Thymus (tissue), 11 donors: Measurements from ENCODE around the gene DNAI1. TPM values are rescaled to one million over a fixed set of nuclear protein-coding genes. Genes with fewer than 3 reads are reported as not detected.
A peak's percentile ranks its signal among the peaks of the same experiment; 100 is the strongest.

Experiments used
- DNase-seq, 9 donors: peaks; one replicate each; pipeline ENCODE4 v3.0.0-alpha.2; 2013; ENCODE audit warnings: low spot score in 9 of 9, low read depth in 6 of 9, missing footprints in 1 of 9
- H3K27ac ChIP-seq, 2 donors: one replicate each; pipeline ENCODE4 v1.5.1; 2013; ENCODE audit warnings: control low read depth in 1 of 2, low read depth in 1 of 2, low read length in 1 of 2, mild to moderate bottlenecking in 1 of 2, moderate library complexity in 1 of 2
- H3K27me3 ChIP-seq, 2 donors: one replicate each; pipeline ENCODE4 v1.5.1; 2013; ENCODE audit warnings: low read length in 1 of 2; ENCODE audit not compliant: control insufficient read depth in 2 of 2, insufficient read depth in 1 of 2
- H3K36me3 ChIP-seq, 2 donors: one replicate each; pipeline ENCODE4 v1.5.1; 2013; ENCODE audit warnings: low read length in 1 of 2, mild to moderate bottlenecking in 1 of 2, moderate library complexity in 1 of 2; ENCODE audit not compliant: control insufficient read depth in 2 of 2, insufficient read depth in 2 of 2
- H3K4me1 ChIP-seq, 2 donors: one replicate each; pipeline ENCODE4 v1.5.1; 2013; ENCODE audit warnings: low read length in 2 of 2; ENCODE audit not compliant: control insufficient read depth in 2 of 2, insufficient read depth in 2 of 2
- H3K4me3 ChIP-seq, 2 donors: one replicate each; pipeline ENCODE4 v1.5.1; 2013; ENCODE audit warnings: low read length in 2 of 2, control low read depth in 1 of 2, mild to moderate bottlenecking in 1 of 2
- H3K9me3 ChIP-seq, 2 donors: one replicate each; pipeline ENCODE4 v1.5.1; 2013; ENCODE audit warnings: low read length in 1 of 2, mild to moderate bottlenecking in 1 of 2; ENCODE audit not compliant: control insufficient read depth in 2 of 2, insufficient read depth in 1 of 2
- WGBS: extraction: QIAGEN DNeasy Blood & Tissue Kit; methylation state at CpG from one replicate; pipeline ENCODE4 v1.1.7; 2013; 5-methylcytosine and 5-hydroxymethylcytosine counted together
- polyA plus RNA-seq: library from polyadenylated mRNA; stranded (reverse); fragments of 200-250 nt; gene quantifications from one replicate; pipeline ENCODE4 v1.2.3, GENCODE V29; 2013
- total RNA-seq: library from RNA; stranded (reverse); fragments of 120-200 nt; gene quantifications from one replicate; pipeline ENCODE4 v1.2.4, GENCODE V29; 2013
- donor health status: healthy.

DNAI1 gene
- total and polyA plus RNA-seq, 2 donors: 0.38 to 0.75 TPM

DNA sequence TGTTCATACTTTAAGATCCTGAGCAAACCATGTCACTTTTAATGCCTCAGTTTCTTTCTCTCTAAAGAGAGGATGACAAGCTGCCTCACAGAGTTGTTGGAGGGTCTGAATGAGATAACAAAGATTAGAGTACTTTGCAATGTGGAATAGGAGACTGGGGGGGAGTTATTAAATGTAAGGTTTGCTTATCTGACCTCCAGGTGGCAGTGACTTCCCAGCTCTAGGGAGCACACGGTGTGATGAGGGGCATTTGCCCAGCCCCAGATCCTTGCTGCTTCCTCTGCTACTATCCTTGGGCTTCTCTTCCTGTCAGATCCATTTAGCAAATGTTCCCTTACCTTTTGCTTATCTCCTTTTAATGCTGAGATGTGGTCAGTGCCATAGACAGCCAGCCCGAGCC lies 33.4 kb downstream of the DNAI1 start:
- Histone ChIP-seq H3K4me3 (no peak overlapping the region), H3K27ac (no peak overlapping the region), H3K36me3 (no peaks in the 10 kb centered on the region), H3K9me3 (no peaks in the 10 kb centered on the region), H3K4me1 (no peaks in the 10 kb centered on the region), H3K27me3 (no peaks in the 10 kb centered on the region)
- 41% methylated on average over 2 of the region's 2 CpGs for WGBS
- DNase-seq: no peak

- no peaks in the 10 kb centered on the region for H3K4me1 ChIP-seq
- DNase-seq: peak in 5 of 9 donors; percentile 7 to 51 (median 26)
- no peak overlapping the region for H3K27ac ChIP-seq
- H3K27me3 ChIP-seq: peaks cover 0 to 2% of the 10 kb centered on the region in 2 donors
- H3K4me3 ChIP-seq: no peak overlapping the region
- no peaks in the 10 kb centered on the region for H3K36me3 ChIP-seq
- 35% methylated on average over 8 of the region's 8 CpGs for WGBS
- H3K9me3 ChIP-seq: no peaks in the 10 kb centered on the region
Observed at GRCh38 chr9:34493972-34494535, 35.4 kb downstream of the DNAI1 start.

DNA sequence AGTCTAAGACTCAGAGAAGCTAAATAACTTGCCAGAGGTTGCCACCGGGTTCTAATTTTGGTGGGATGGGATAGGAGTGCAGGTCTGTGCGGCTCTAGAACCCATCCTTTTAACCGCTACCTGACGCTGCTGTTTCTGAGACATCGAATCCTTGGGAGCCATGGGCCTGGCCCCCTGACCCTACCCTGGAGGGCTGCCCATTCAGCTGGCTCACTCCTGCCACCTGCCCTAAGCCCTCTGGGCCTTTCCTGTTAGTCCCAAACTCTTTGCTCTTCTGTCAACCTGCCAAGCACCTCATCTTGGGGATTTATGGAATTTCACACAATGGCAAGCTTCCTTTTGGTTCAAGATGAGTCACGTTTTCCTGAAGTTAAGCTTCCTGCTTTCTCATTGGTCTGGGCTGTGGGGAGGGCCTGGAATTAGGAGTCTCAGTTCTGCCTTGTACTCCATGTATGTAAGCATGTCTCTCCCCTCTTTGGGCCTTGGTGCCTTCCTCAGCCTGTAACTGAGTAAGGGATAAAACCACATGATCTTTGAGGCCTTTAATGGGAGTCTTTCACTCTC lies 37.6 kb downstream of the DNAI1 start:
- no peaks in the 10 kb centered on the region for H3K36me3 ChIP-seq
- H3K4me3 ChIP-seq: no peak overlapping the region
- 83% methylated on average over 6 of the region's 6 CpGs for WGBS
- no peak for DNase-seq
- H3K4me1 ChIP-seq: no peaks in the 10 kb centered on the region
- H3K27ac ChIP-seq: no peak overlapping the region
- H3K9me3 ChIP-seq: no peaks in the 10 kb centered on the region
- peaks cover 3 to 5% of the 10 kb centered on the region in 2 donors for H3K27me3 ChIP-seq

DNA sequence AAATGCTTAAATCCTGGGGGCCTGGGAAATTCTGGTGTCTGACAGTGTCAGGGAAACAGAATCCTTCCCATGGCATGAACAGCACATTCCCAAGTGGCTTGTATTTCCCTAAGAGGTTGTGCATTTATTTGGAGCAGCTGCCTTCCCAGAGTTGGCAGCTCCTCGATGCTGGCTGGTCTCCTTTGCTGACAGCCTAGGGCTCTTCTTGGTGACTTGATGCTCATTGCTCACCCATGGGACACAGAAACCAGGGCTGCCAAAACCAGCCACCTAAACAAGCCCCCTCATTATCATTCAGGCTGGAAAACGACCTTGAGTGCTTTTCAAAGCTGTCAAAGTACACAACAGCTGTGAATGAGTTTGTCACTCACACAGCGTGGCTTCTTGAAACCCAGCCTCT lies 39.9 kb downstream of the DNAI1 start:
- Histone ChIP-seq H3K9me3 (no peaks in the 10 kb centered on the region), H3K27ac (no peak overlapping the region), H3K27me3 (peaks cover 3 to 8% of the 10 kb centered on the region in 2 donors), H3K4me3 (no peak overlapping the region), H3K4me1 (no peaks in the 10 kb centered on the region), H3K36me3 (no peaks in the 10 kb centered on the region)
- no peak for DNase-seq
- WGBS: 54% methylated on average over 3 of the region's 3 CpGs

DNA sequence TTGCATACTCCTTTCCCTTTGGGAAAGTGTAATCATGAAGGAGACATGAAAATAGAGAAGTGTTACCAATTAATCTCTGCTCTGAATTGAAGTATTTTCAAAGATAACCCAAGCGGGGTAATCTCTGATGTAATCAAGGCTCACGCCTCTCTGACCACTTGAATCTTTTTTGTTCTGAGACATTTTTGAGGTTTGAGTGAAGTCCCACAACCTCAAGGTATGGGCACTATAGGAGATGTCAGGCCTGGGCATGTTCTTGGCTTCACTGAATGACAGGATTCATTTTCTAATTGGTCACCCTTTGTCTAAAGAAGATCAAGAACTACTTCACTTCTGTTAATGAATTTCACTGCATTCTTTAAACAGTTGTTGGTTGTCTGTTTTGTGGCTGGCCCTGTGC lies 40.5 kb downstream of the DNAI1 start:
- Histone ChIP-seq H3K27ac (no peak overlapping the region), H3K4me3 (no peak overlapping the region), H3K27me3 (peaks cover 3 to 11% of the 10 kb centered on the region in 2 donors), H3K4me1 (no peaks in the 10 kb centered on the region), H3K9me3 (no peaks in the 10 kb centered on the region), H3K36me3 (no peaks in the 10 kb centered on the region)
- no peak for DNase-seq
- WGBS: 88% methylated on average over 2 of the region's 2 CpGs

DNA sequence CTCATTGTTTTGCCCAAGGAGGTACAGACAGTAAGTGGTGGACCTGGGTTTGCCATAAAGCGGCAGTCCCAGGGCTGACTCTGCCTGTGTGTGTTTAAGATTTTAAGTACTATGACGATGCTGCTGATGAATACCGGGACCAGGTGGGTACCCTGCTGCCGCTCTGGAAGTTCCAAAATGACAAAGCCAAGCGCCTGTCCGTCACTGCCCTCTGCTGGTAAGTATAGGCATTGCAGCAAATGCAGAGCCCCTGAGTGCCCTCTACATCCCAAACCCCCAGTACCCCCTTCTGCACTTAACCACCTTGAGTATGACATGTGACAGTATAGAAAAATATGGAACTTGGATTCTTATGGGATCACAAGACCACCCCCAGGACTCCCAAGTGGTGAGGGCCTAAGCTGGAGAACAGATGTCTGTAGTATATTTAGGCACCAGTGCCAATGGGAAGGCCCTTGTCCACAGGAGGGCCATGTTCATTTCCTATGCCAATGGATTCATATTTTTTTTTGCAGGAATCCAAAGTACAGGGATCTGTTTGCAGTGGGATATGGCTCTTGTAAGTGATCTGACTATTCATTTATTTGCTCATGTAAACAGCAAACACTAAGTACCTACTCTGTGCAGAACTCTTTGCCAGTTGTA lies 42.1 kb downstream of the DNAI1 start:
- Histone ChIP-seq H3K36me3 (no peaks in the 10 kb centered on the region), H3K9me3 (no peaks in the 10 kb centered on the region), H3K4me3 (no peak overlapping the region), H3K27me3 (peaks cover 3 to 11% of the 10 kb centered on the region in 2 donors), H3K27ac (no peak overlapping the region), H3K4me1 (no peaks in the 10 kb centered on the region)
- peak in 8 of 9 donors; percentile 18 to 66 (median 41) for DNase-seq
- WGBS: 4% methylated on average over 6 of the region's 6 CpGs

GRCh38 chr9:34501372-34501771 lies 42.8 kb downstream of the DNAI1 start:
- no peaks in the 10 kb centered on the region for H3K4me1 ChIP-seq
- H3K9me3 ChIP-seq: no peaks in the 10 kb centered on the region
- no peak for DNase-seq
- no peak overlapping the region for H3K4me3 ChIP-seq
- H3K36me3 ChIP-seq: no peaks in the 10 kb centered on the region
- 81% methylated on average over 2 of the region's 2 CpGs for WGBS
- peaks cover 3 to 11% of the 10 kb centered on the region in 2 donors for H3K27me3 ChIP-seq
- no peak overlapping the region for H3K27ac ChIP-seq

- no peak overlapping the region for H3K27ac ChIP-seq
- H3K36me3 ChIP-seq: no peaks in the 10 kb centered on the region
- H3K4me1 ChIP-seq: no peaks in the 10 kb centered on the region
- DNase-seq: no peak
- peaks cover 3 to 11% of the 10 kb centered on the region in 2 donors for H3K27me3 ChIP-seq
- H3K4me3 ChIP-seq: no peak overlapping the region
- 68% methylated on average over 5 of the region's 5 CpGs for WGBS
- H3K9me3 ChIP-seq: no peaks in the 10 kb centered on the region
Observed at GRCh38 chr9:34501889-34502425, 43.4 kb downstream of the DNAI1 start.

DNA sequence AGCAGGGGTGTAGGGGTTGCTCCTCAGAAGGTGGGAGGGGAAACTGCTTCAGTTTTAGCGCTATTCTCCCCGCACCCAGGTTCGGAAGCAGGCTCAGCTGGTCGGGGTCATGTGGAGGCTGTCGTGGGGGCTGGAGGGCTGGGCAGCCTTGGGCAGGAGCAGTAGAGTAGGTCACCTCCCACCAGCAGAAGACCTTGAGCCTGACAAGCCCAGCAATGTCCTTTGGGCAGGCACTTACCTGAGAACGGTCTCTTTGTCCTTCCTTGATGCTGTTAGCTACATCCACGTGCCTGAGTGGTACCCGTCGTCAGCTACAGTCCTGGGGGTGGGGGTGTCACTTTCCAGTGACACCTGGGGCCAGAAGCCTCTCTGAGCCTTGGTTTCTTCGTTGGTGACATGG lies 43.9 kb downstream of the DNAI1 start:
- 83% methylated on average over 10 of the region's 10 CpGs for WGBS
- no peaks in the 10 kb centered on the region for H3K36me3 ChIP-seq
- peaks cover 3 to 11% of the 10 kb centered on the region in 2 donors for H3K27me3 ChIP-seq
- no peak overlapping the region for H3K4me3 ChIP-seq
- H3K9me3 ChIP-seq: no peaks in the 10 kb centered on the region
- H3K4me1 ChIP-seq: no peaks in the 10 kb centered on the region
- DNase-seq: no peak
- H3K27ac ChIP-seq: no peak overlapping the region
